ENCODE measurements around the gene IER2. TPM values are rescaled to one million over a fixed set of nuclear protein-coding genes. Genes with fewer than 3 reads are reported as not detected.

IER2 gene
- total and polyA plus RNA-seq, 9 of the 15 experiments (the other 6 are each of a cell fraction or from before 2014, with no cell fraction given), result 4.5 to 205 (median 23.7) TPM

DNA sequence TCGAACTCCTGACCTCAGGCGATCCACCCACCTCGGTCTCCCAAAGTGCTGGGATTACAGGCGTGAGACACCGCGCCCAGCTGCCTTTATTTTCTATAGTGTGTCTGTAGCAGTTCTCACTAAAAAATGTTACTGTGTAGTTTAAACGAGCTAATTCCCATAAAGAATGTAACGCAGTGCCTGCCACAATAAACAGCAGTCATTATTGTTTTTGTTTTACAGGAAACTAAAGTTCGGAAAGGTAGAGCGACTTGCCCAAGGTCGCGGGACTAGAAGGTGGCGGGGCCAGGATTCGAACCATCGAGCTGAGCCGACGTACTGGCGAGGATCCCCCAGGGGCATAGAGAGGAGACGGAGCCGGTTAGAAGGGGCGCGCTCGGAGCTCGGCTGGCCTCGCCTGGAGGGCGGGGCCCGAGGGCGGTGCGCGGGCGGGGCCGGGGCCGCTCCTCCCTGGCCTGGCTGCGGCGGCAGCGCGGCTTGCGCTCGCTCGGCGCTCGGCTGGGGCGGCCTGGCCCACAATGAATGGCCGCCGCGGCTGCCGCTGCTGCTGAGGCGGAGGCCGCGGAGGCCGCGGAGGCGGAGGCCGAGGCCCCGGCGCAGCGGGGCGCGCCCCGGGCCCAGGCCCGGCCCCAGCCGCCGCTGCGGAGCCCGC, 32.3 kb upstream of the IER2 start, which contains the start of gene NACC1 (continued):
- TF ChIP-seq, protein P1, sequence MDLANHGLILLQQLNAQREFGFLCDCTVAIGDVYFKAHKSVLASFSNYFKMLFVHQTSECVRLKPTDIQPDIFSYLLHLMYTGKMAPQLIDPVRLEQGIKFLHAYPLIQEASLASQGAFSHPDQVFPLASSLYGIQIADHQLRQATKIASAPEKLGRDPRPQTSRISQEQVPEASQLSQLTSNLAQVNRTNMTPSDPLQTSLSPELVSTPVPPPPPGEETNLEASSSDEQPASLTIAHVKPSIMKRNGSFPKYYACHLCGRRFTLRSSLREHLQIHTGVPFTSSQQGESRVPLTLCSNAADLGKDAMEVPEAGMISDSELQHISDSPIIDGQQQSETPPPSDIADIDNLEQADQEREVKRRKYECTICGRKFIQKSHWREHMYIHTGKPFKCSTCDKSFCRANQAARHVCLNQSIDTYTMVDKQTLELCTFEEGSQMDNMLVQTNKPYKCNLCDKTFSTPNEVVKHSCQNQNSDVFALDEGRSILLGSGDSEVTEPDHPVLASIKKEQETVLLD (IDR thresholded peaks at IDR 0.05), result no peak
- TF ChIP-seq MCM7 (IDR thresholded peaks at IDR 0.05) (no peak), NR4A1 (CRISPR knock-in tag; IDR thresholded peaks at IDR 0.05) (no peak), NR4A1 (tag; IDR thresholded peaks at IDR 0.05) (no peak), NBN (IDR thresholded peaks at IDR 0.05; ENCODE audit: low read depth) (peak; percentile 73; the same call in 1 of the 2 replicates), PHTF2 (CRISPR knock-in tag; IDR thresholded peaks at IDR 0.05) (no peak), ETS1 (conservative IDR thresholded peaks at IDR 0.05; ENCODE audit: control insufficient read depth, low read depth, low read length) (peak; percentile 88), NELFE (IDR thresholded peaks at IDR 0.05; ENCODE audit: insufficient read depth, insufficient read length) (no peak), NCOA1 (IDR thresholded peaks at IDR 0.05; ENCODE audit: low read depth) (no peak), POLR2AphosphoS5 (IDR thresholded peaks at IDR 0.05; ENCODE audit: control insufficient read depth, insufficient read depth, low read depth, low read length) (peak; percentile 38; the same call in 1 of the 2 replicates), ZSCAN29 (IDR thresholded peaks at IDR 0.05) (no peak), ELF1 (tag; IDR thresholded peaks at IDR 0.05) (0 out of 2 replicates have a peak, but pooled peaks have one; percentile 9), ZKSCAN3 (CRISPR knock-in tag; IDR thresholded peaks at IDR 0.05) (no peak), PHF8 (IDR thresholded peaks at IDR 0.05; ENCODE audit: borderline replicate concordance, low read length) (no peak)
- TF ChIP-seq, protein P2, sequence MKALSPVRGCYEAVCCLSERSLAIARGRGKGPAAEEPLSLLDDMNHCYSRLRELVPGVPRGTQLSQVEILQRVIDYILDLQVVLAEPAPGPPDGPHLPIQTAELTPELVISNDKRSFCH (CRISPR knock-in tag; IDR thresholded peaks at IDR 0.05), result no peak
- TF ChIP-seq, protein P2 (tag; IDR thresholded peaks at IDR 0.05), result peak; percentile 43; the same call in 1 of the 2 replicates
- TF ChIP-seq, protein P3, sequence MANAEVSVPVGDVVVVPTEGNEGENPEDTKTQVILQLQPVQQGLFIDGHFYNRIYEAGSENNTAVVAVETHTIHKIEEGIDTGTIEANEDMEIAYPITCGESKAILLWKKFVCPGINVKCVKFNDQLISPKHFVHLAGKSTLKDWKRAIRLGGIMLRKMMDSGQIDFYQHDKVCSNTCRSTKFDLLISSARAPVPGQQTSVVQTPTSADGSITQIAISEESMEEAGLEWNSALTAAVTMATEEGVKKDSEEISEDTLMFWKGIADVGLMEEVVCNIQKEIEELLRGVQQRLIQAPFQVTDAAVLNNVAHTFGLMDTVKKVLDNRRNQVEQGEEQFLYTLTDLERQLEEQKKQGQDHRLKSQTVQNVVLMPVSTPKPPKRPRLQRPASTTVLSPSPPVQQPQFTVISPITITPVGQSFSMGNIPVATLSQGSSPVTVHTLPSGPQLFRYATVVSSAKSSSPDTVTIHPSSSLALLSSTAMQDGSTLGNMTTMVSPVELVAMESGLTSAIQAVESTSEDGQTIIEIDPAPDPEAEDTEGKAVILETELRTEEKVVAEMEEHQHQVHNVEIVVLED (CRISPR knock-in tag; IDR thresholded peaks at IDR 0.05), result peak; percentile 63
- TF ChIP-seq, protein P4, sequence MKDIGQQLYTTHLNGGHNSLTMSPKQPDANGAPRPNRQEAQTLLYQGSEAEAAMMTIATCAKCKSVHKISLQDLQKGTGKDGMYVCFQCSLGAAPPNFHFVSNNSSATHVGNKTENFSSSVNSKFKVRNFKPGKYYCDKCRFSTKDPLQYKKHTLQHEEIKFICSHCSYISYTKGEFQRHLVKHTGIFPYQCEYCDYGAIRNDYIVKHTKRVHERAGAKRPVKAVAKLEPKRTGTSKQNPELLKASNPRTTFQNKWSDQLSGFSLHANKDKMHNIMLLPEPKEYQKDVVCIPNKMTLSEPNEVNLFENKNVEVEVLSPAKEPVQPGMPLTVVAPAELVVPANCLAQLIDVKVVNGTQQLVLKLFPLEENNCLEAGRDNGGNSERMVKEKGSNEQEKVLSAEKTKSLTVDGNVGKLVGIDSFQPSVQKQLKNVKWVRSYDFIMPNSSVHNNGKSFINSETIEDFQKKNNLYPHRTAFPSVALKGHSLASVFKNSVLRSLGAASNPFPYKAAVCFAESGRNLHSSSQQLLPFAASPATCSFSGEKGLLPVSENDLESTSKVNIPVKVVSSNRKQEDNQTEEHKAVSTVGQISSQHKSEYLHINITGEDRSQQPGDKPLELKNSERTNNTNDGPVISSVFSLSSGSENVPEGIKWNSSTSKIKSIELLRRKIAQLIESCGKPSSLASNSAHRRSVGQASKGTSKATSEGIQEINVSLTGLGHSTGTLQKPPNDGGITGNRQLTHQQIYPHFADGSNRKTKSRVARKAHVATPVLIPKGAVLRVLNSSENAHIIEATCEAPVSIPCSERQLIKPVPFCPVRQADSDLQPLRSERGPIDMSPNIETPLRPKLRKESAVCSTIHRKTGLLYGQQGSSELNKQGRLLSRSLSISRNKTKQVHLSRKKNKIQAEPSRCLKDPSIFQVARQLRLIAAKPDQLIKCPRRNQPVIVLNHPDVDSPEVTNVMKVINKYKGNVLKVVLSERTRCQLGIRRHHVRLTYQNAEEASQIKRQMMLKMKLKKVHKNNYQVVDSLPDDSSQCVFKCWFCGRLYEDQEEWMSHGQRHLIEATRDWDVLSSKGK (CRISPR knock-in tag; IDR thresholded peaks at IDR 0.05), result no peak
- TF ChIP-seq, protein P5, sequence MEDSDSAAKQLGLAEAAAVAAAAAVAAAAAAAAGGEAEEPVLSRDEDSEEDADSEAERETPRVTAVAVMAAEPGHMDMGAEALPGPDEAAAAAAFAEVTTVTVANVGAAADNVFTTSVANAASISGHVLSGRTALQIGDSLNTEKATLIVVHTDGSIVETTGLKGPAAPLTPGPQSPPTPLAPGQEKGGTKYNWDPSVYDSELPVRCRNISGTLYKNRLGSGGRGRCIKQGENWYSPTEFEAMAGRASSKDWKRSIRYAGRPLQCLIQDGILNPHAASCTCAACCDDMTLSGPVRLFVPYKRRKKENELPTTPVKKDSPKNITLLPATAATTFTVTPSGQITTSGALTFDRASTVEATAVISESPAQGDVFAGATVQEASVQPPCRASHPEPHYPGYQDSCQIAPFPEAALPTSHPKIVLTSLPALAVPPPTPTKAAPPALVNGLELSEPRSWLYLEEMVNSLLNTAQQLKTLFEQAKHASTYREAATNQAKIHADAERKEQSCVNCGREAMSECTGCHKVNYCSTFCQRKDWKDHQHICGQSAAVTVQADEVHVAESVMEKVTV (CRISPR knock-in tag; IDR thresholded peaks at IDR 0.05), result no peak
